BLaER1 treated with 17β-estradiol and CSF1 and Interleukin-3, amounts not matched to agents 10 nM and 100 nM (cell line): ENCODE data around the gene MICAL1.

Source experiments
- H3K27ac ChIP-seq, 11 experiments: shearing (Covaris generic); formaldehyde crosslinking; 2 replicates each; pipeline ENCODE4 v1.8.1; 2022
- H3K27me3 ChIP-seq, 11 experiments: shearing (Covaris generic); formaldehyde crosslinking; 2 replicates each; pipeline ENCODE4 v1.8.1; 2022
- H3K36me3 ChIP-seq, 11 experiments: shearing (Covaris generic); formaldehyde crosslinking; 2 replicates each; pipeline ENCODE4 v1.8.1; 2022
- H3K4me1 ChIP-seq, 10 experiments: shearing (Covaris generic); formaldehyde crosslinking; 2 replicates each; pipeline ENCODE4 v1.8.1; 2022
- H3K4me2 ChIP-seq, 11 experiments: shearing (Covaris generic); formaldehyde crosslinking; 2 replicates each; pipeline ENCODE4 v1.8.1; 2022
- H3K4me3 ChIP-seq, 10 experiments: shearing (Covaris generic); formaldehyde crosslinking; 2 replicates each; pipeline ENCODE4 v1.8.1; 2022
- H3K9ac ChIP-seq, 11 experiments: shearing (Covaris generic); formaldehyde crosslinking; 2 replicates each; pipeline ENCODE4 v1.8.1; 2022
- H3K9me3 ChIP-seq, 11 experiments: shearing (Covaris generic); formaldehyde crosslinking; replicated peaks in 1 of 11; 2 replicates each; pipeline ENCODE4 v1.8.1; 2022
- H4K20me1 ChIP-seq, 11 experiments: shearing (Covaris generic); formaldehyde crosslinking; 2 replicates each; pipeline ENCODE4 v1.8.1; 2022
- Cebpa-rat ChIP-seq, 11 experiments: shearing (Covaris generic); IDR thresholded peaks; 2 replicates each; pipeline ENCODE4 v1.8.1; 2022

Gene MICAL1

DNA sequence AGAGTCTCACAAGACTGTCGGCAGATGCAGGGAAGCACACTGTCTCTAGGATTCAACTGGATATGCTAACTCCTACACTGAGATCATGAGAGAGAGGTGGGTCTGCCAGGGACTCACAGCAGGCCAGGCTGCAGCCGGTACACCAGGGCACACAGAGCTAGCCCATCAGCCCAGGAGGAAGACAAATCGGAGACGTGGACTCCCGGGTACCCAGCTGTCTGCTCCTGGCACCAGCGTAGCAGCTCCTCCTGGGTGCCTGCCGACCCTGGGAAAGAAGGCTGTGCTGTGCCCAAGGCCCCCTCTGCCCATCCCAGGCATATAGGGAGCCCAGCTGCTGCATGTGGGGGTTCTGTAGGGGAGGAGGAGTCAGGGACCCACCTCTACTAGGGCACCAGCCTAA, 7.0 kb downstream of the MICAL1 start:
- H4K20me1 ChIP-seq, result peaks cover 29 to 100% (median 82%) of the 10 kb centered on the region in 11 experiments
- no peak for TF ChIP-seq Cebpa-rat (IDR thresholded peaks at IDR 0.05)
- H3K36me3 ChIP-seq, result peaks cover 61 to 100% (median 97%) of the 10 kb centered on the region in 11 experiments
- H3K27ac ChIP-seq, result peak overlapping the region in 8 of 11 experiments; percentile 10 to 100 (median 53); a peak in 12 of 22 replicates
- no peaks in the 10 kb centered on the region for H3K9me3 ChIP-seq
- H3K4me1 ChIP-seq, result peaks cover 63 to 87% (median 74%) of the 10 kb centered on the region in 10 experiments
- peak overlapping the region; percentile 94 to 100 (median 100) for H3K4me2 ChIP-seq
- no peaks in the 10 kb centered on the region for H3K27me3 ChIP-seq
- H3K4me3 ChIP-seq, result no peak overlapping the region
- H3K9ac ChIP-seq, result peak overlapping the region in 8 of 11 experiments; percentile 5 to 67 (median 44); a peak in 11 of 22 replicates

DNA sequence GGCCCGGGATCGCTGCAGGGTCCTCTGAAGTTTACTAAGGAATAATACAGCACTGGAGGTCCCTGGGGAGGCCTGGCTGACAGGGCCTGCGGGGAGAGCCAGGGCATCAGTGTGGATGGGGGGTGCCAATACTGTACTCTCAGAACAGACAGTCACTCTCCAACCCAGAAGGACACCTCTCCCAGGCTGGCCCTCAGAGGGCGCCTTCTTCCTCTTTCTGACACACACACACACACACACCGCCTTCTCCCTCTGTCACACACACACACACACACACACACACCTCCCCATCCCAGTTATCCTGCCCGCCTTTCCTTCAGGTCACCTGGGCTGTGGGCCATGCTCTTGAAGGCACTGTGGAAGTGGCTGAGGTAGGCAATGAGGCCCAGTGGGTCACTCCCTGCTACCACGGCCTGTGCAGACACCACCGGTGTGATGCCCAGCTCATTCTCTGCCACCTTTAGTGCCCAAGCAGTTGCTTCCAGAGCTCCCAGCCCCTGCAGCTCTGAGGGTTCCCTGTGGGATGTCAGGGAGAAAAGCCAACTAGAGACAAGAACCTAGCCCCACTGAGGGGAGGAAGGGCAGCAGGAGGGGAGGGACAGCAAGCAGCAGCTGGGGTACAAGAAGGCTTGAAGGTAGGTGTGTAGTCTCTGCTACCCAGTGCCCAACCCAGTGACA, 7.6 kb downstream of the MICAL1 start:
- Histone ChIP-seq H3K4me3 (no peak overlapping the region), H3K4me2 (peak overlapping the region; percentile 5 to 100 (median 100); a peak in 17 of 22 replicates), H3K27me3 (no peaks in the 10 kb centered on the region), H3K9ac (peak overlapping the region in 8 of 11 experiments; percentile 5 to 67 (median 41); a peak in 8 of 22 replicates), H3K9me3 (no peaks in the 10 kb centered on the region), H4K20me1 (peaks cover 29 to 100% (median 88%) of the 10 kb centered on the region in 11 experiments), H3K27ac (peak overlapping the region in 7 of 11 experiments; percentile 10 to 100 (median 62); a peak in 9 of 22 replicates), H3K36me3 (peaks cover 67 to 100% (median 97%) of the 10 kb centered on the region in 11 experiments), H3K4me1 (peaks cover 63 to 87% (median 74%) of the 10 kb centered on the region in 10 experiments)
- no peak for TF ChIP-seq Cebpa-rat (IDR thresholded peaks at IDR 0.05)

GRCh38 chr6:109447087-109447486, 8.5 kb downstream of the MICAL1 start:
- Histone ChIP-seq H3K4me3 (no peak overlapping the region), H3K36me3 (peaks cover 69 to 100% (median 94%) of the 10 kb centered on the region in 11 experiments), H3K9me3 (no peaks in the 10 kb centered on the region), H4K20me1 (peaks cover 30 to 100% (median 92%) of the 10 kb centered on the region in 11 experiments), H3K27me3 (no peaks in the 10 kb centered on the region), H3K4me1 (peaks cover 63 to 87% (median 74%) of the 10 kb centered on the region in 10 experiments), H3K4me2 (no peak overlapping the region), H3K27ac (no peak overlapping the region), H3K9ac (peak overlapping the region in 1 of 11 experiments; percentile 47; a peak in 1 of 22 replicates)
- TF ChIP-seq Cebpa-rat (IDR thresholded peaks at IDR 0.05), result no peak

- no peaks in the 10 kb centered on the region for H3K27me3 ChIP-seq
- no peak overlapping the region for H3K4me3 ChIP-seq
- H3K9ac ChIP-seq, result peak overlapping the region in 1 of 11 experiments; percentile 47; a peak in 1 of 22 replicates
- no peak overlapping the region for H3K27ac ChIP-seq
- no peak for TF ChIP-seq Cebpa-rat (IDR thresholded peaks at IDR 0.05)
- peaks cover 66 to 97% (median 88%) of the 10 kb centered on the region in 11 experiments for H3K36me3 ChIP-seq
- peaks cover 35 to 100% (median 95%) of the 10 kb centered on the region in 11 experiments for H4K20me1 ChIP-seq
- no peak overlapping the region for H3K4me2 ChIP-seq
- peaks cover 63 to 87% (median 74%) of the 10 kb centered on the region in 10 experiments for H3K4me1 ChIP-seq
- H3K9me3 ChIP-seq, result no peaks in the 10 kb centered on the region
Measured at GRCh38 chr6:109446541-109446940, 9.0 kb downstream of the MICAL1 start.

DNA sequence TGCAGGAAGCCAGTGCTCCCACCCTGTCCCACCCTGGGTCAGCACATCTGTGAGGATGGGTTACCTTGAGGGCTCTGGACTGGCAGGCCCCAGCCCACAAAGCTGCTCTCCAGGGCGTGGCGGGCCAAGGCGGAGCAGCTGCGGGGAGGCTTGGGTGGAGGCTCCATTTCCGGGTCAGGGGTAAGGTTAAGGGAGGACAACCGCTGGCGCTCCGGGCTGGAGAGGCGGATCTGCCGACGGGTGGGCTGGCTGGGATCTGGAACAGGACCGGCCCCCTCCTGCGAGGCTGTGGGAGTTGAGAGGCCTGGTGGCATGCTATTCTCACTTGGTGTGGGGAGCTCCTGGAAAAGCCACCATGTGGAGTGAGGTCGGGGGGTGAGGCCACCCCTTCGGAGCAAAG, 9.5 kb downstream of the MICAL1 start:
- Histone ChIP-seq H3K27me3 (no peaks in the 10 kb centered on the region), H4K20me1 (peaks cover 37 to 99% (median 95%) of the 10 kb centered on the region in 11 experiments), H3K4me3 (no peak overlapping the region), H3K36me3 (peaks cover 63 to 92% (median 83%) of the 10 kb centered on the region in 11 experiments), H3K27ac (no peak overlapping the region), H3K9ac (no peak overlapping the region), H3K4me1 (peaks cover 61 to 86% (median 72%) of the 10 kb centered on the region in 10 experiments), H3K9me3 (no peaks in the 10 kb centered on the region), H3K4me2 (no peak overlapping the region)
- TF ChIP-seq Cebpa-rat (IDR thresholded peaks at IDR 0.05), result no peak

DNA sequence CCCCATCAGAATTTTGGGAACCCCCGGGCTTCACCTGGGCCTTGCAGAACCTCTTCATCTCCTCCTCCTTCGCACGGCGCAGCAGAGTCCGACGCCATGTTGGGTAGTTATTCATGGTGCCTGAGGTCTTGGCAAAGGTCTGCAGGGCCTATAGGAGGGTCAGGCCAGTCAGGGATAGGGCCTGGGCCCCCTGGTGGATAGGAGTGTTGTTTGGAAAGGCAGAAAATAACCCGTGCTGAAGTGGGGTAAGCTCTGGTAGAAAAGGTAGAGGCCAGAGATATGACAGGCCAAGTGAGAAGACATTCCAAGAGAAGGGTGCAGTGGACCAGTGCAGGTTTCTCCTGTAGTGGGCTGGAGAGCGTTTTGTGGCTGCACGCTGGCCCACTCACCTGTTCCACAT, 10.2 kb downstream of the MICAL1 start:
- H3K4me2 ChIP-seq, result no peak overlapping the region
- H3K9me3 ChIP-seq, result no peaks in the 10 kb centered on the region
- peaks cover 35 to 94% (median 89%) of the 10 kb centered on the region in 11 experiments for H4K20me1 ChIP-seq
- no peaks in the 10 kb centered on the region for H3K27me3 ChIP-seq
- H3K9ac ChIP-seq, result no peak overlapping the region
- no peak for TF ChIP-seq Cebpa-rat (IDR thresholded peaks at IDR 0.05)
- peaks cover 54 to 79% (median 65%) of the 10 kb centered on the region in 10 experiments for H3K4me1 ChIP-seq
- H3K4me3 ChIP-seq, result no peak overlapping the region
- peaks cover 59 to 86% (median 77%) of the 10 kb centered on the region in 11 experiments for H3K36me3 ChIP-seq
- H3K27ac ChIP-seq, result peak overlapping the region in 1 of 11 experiments; percentile 21; a peak in 1 of 22 replicates

DNA sequence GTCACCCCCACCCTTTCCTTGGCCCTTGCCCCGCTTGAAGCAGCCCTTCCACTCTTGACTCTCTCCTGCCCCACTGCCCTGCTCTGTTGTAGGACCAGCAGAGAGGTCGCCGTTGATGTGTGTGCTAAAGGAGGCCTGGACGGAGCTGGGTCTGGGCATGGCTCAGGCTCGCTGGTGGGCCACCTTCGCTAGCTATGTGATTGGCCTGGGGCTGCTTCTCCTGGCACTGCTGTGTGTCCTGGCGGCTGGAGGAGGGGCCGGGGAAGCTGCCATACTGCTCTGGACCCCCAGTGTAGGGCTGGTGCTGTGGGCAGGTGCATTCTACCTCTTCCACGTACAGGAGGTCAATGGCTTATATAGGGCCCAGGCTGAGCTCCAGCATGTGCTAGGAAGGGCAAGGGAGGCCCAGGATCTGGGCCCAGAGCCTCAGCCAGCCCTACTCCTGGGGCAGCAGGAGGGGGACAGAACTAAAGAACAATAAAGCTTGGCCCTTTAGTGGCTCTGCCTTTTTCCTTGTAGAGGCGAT, 12.1 kb downstream of the MICAL1 start:
- H3K4me2 ChIP-seq, result peak overlapping the region in 10 of 11 experiments; percentile 87 to 99 (median 96); a peak in 9 of 22 replicates
- peaks cover 58 to 67% (median 61%) of the 10 kb centered on the region in 11 experiments for H3K36me3 ChIP-seq
- peaks cover 17 to 75% (median 70%) of the 10 kb centered on the region in 11 experiments for H4K20me1 ChIP-seq
- peaks cover 45 to 69% (median 57%) of the 10 kb centered on the region in 10 experiments for H3K4me1 ChIP-seq
- no peak for TF ChIP-seq Cebpa-rat (IDR thresholded peaks at IDR 0.05)
- H3K4me3 ChIP-seq, result no peak overlapping the region
- H3K27ac ChIP-seq, result peak overlapping the region in 3 of 11 experiments; percentile 2 to 11 (median 2); a peak in 2 of 22 replicates
- no peaks in the 10 kb centered on the region for H3K9me3 ChIP-seq
- H3K27me3 ChIP-seq, result peaks cover 0 to 8% (median 0%) of the 10 kb centered on the region in 11 experiments; a peak in 3 of 22 replicates
- peak overlapping the region in 2 of 11 experiments; percentile 16 to 39; a peak in 2 of 22 replicates for H3K9ac ChIP-seq

- Histone ChIP-seq H3K27me3 (peaks cover 0 to 8% (median 0%) of the 10 kb centered on the region in 11 experiments; a peak in 3 of 22 replicates), H3K4me3 (peak overlapping the region in 9 of 10 experiments; percentile 73 to 97 (median 88); a peak in 15 of 20 replicates), H3K4me2 (peak overlapping the region; percentile 87 to 99 (median 97)), H3K4me1 (peaks cover 34 to 59% (median 47%) of the 10 kb centered on the region in 10 experiments), H3K27ac (peak overlapping the region in 3 of 11 experiments; percentile 1 to 97 (median 97); a peak in 1 of 22 replicates), H3K9ac (peak overlapping the region in 4 of 11 experiments; percentile 92 to 96 (median 95); a peak in 2 of 22 replicates), H3K36me3 (peaks cover 50 to 56% (median 55%) of the 10 kb centered on the region in 11 experiments), H4K20me1 (peaks cover 8 to 64% (median 60%) of the 10 kb centered on the region in 11 experiments; a peak in 20 of 22 replicates), H3K9me3 (no peaks in the 10 kb centered on the region)
- no peak for TF ChIP-seq Cebpa-rat (IDR thresholded peaks at IDR 0.05)
Measured at GRCh38 chr6:109442393-109442924, 13.1 kb downstream of the MICAL1 start.
